ENCODE results near the gene LRTM2.

- no peak for TF ChIP-seq CTCF (IDR thresholded peaks at IDR 0.05)
- TF ChIP-seq REST (IDR thresholded peaks at IDR 0.05; ENCODE audit: insufficient read depth in 1 of 2, low read depth in 2 of 2, low read length in 1 of 2) = no peak
- no peak for TF ChIP-seq POLR2AphosphoS5 (IDR thresholded peaks at IDR 0.05; ENCODE audit: low read depth, low read length)
- no peak for TF ChIP-seq SIN3A (IDR thresholded peaks at IDR 0.05; ENCODE audit: borderline replicate concordance, insufficient read depth, low read depth, low read length)
- no peak for TF ChIP-seq TCF7L2 (IDR thresholded peaks at IDR 0.05; ENCODE audit: low read depth, low read length)
Observed at GRCh38 chr12:1879633-1880032, 59.3 kb downstream of the LRTM2 start.
